Pancreas (tissue), 10 donors: Measurements from ENCODE around the gene HOXB1. TPM values are rescaled to one million over a fixed set of nuclear protein-coding genes. Genes with fewer than 3 reads are reported as not detected.

Experiments
- ATAC-seq, 4 donors: fragments of 200-7000 bp; cut with Tn5 transposase; one replicate each; pipeline versions ENCODE4 v1.8.0 to v1.9.1; 2020; ENCODE audit warnings: mild to moderate bottlenecking in 4 of 4, moderate library complexity in 4 of 4
- DNase-seq, 6 donors: peaks; one replicate each; pipeline ENCODE4 v3.0.0-alpha.2; 2020
- FAIRE-seq: peaks from 2 replicates; lab custom pipeline; 2012; peaks lifted over from hg19 to GRCh38; lab: Jason Lieb, UNC
- H3K27ac ChIP-seq, 4 donors: fragments of 200-600 bp; sonication (generic); 1 replicate in 3 of 4; 2 replicates in 1 of 4; pipeline versions ENCODE4 v1.5.0 to v1.8.0; 2020
- H3K27me3 ChIP-seq, 4 donors: fragments of 200-600 bp; one replicate each; pipeline ENCODE4 v1.8.0; 2021
- H3K36me3 ChIP-seq, 3 donors: fragments of 200-600 bp; sonication (generic) in 1 of 3; one replicate each; pipeline versions ENCODE4 v1.5.0 to v1.8.0; 2020 to 2021
- H3K4me1 ChIP-seq, 3 donors: fragments of 200-600 bp; one replicate each; pipeline ENCODE4 v1.8.0; 2021
- H3K4me3 ChIP-seq, 4 donors: fragments of 200-600 bp; sonication (generic) in 2 of 4; one replicate each; pipeline versions ENCODE4 v1.5.0 to v1.8.0; 2020 to 2021
- H3K9me3 ChIP-seq, 4 donors: fragments of 200-600 bp; one replicate each; pipeline ENCODE4 v1.8.0; 2021
- WGBS, 2 donors: extraction: QIAGEN DNeasy Blood & Tissue Kit; methylation state at CpG; one replicate each; pipeline ENCODE4 v1.1.7; 2013; 5-methylcytosine and 5-hydroxymethylcytosine counted together
- intact Hi-C, 3 donors: fragments of 100-400 bp; cut with DNase I; formaldehyde crosslinking; loops; one replicate each; pipeline versions ENCODE4 v1.11.1 to v1.14.2; 2022
- polyA plus RNA-seq, 2 donors: library from polyadenylated mRNA; stranded (reverse); fragments of 200-250 nt; gene quantifications; one replicate each; pipeline ENCODE4 v1.2.3, GENCODE V29; 2013
- total RNA-seq, 6 donors: library from RNA; stranded (reverse); fragmentation: NEBNext Ultra II Directional in 4 of 6; extraction: Animal tissue kit (Norgen Biotek cat#: 25700) in 4 of 6; gene quantifications; one replicate each; pipeline versions ENCODE4 v1.2.1 to v1.2.4, GENCODE V29; 2021 to 2023
- TF ChIP-seq, protein P1 (sequence below), 4 donors: fragments of 200-600 bp; sonication (generic) in 3 of 4; IDR thresholded peaks; one replicate each; pipeline versions ENCODE4 v1.5.0 to v1.8.0; 2021; ENCODE audit warnings: antibody characterized with exemption in 4 of 4
- donor health status: healthy with polysubstance abuse.
- donor health status: DM: no; HTN: no; CAD: no; lungs with moderate emphysema.
- donor health status: DM: no; HTN: no; CAD: no.
- donor health status: control.
- donor health status: control.
- donor health status: Bipolar disorder and iron deficiency.
- donor health status: DM: yes; HTN: yes; CAD: no.
- donor health status: DM: no; HTN: no; CAD: no.
- donor health status: DM: no; HTN: no; CAD: no.
- donor health status: DM: yes; HTN: yes; CAD: no.

HOXB1 gene
- total and polyA plus RNA-seq, 8 donors: not detected

DNA sequence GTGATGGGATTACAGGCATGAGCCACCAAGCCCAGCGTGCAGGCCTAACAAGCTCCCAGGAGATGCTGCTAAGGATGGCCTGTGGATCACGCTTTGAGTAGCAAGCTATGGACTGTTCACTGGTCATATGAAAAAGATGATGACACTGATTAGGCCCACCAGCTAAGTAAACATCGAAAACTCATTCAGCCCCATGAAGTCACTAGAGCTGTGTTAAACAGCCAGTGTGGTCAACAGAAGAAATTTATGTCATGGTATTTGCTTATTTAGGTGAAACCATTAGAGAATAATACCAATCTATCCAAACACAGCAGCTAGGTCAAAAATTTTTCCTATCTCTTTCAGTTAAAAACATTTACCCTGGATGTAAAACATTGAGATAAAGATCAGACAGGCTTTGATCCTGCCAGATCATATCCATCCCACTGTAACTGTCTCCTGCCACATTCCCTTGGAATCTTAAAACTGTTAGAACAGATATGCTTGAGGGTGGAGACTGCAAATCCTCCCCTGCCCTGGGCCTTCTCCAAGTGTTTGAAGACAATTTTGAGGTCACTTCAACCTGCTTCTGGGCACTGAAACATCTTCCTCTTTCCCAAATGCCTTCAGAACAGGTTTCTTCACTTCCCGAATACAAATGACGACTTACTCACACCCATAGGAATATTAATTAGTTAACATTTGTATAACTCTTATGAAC, 30.9 kb downstream of the HOXB1 start:
- peaks cover 0 to 7% (median 0%) of the 10 kb centered on the region in 4 donors for H3K27me3 ChIP-seq
- 84 to 92% methylated on average over 5 of the region's 5 CpGs for WGBS, 2 donors
- no peak overlapping the region for H3K4me3 ChIP-seq
- DNase-seq: no peak
- no peak for FAIRE-seq
- TF ChIP-seq, protein P1, sequence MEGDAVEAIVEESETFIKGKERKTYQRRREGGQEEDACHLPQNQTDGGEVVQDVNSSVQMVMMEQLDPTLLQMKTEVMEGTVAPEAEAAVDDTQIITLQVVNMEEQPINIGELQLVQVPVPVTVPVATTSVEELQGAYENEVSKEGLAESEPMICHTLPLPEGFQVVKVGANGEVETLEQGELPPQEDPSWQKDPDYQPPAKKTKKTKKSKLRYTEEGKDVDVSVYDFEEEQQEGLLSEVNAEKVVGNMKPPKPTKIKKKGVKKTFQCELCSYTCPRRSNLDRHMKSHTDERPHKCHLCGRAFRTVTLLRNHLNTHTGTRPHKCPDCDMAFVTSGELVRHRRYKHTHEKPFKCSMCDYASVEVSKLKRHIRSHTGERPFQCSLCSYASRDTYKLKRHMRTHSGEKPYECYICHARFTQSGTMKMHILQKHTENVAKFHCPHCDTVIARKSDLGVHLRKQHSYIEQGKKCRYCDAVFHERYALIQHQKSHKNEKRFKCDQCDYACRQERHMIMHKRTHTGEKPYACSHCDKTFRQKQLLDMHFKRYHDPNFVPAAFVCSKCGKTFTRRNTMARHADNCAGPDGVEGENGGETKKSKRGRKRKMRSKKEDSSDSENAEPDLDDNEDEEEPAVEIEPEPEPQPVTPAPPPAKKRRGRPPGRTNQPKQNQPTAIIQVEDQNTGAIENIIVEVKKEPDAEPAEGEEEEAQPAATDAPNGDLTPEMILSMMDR (IDR thresholded peaks at IDR 0.05): no peak
- H3K9me3 ChIP-seq: no peaks in the 10 kb centered on the region
- no peaks in the 10 kb centered on the region for H3K36me3 ChIP-seq
- H3K4me1 ChIP-seq: no peaks in the 10 kb centered on the region
- intact Hi-C loops: no loop called here
- ATAC-seq: no peak
- H3K27ac ChIP-seq: no peak overlapping the region

DNA sequence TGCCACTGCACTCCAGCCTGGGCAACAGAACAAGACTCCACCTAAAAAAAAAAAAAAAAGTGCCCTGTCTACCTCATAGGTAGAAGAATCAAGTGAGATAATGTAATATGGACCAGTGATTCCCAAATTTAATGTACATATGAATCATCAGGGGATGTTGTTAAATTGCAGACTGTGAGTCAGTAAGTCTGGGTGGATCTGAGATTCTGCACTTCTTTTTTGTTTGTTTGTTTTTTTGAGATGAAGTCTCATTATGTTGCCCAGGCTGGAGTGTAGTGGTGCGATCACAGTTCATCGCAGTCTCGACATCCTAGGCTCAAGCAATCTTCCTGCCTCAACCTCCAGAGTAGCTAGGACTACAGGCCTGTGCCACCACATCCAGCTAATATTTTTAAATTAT, 31.6 kb downstream of the HOXB1 start:
- H3K4me1 ChIP-seq: no peaks in the 10 kb centered on the region
- TF ChIP-seq, protein P1 (IDR thresholded peaks at IDR 0.05): no peak
- peaks cover 0 to 7% (median 0%) of the 10 kb centered on the region in 4 donors for H3K27me3 ChIP-seq
- H3K27ac ChIP-seq: no peak overlapping the region
- WGBS, 2 donors: 97 to 100% methylated on average over 3 of the region's 3 CpGs
- H3K9me3 ChIP-seq: no peaks in the 10 kb centered on the region
- no peak overlapping the region for H3K4me3 ChIP-seq
- DNase-seq: no peak
- H3K36me3 ChIP-seq: no peaks in the 10 kb centered on the region
- no peak for FAIRE-seq
- intact Hi-C loops: no loop called here
- no peak for ATAC-seq

DNA sequence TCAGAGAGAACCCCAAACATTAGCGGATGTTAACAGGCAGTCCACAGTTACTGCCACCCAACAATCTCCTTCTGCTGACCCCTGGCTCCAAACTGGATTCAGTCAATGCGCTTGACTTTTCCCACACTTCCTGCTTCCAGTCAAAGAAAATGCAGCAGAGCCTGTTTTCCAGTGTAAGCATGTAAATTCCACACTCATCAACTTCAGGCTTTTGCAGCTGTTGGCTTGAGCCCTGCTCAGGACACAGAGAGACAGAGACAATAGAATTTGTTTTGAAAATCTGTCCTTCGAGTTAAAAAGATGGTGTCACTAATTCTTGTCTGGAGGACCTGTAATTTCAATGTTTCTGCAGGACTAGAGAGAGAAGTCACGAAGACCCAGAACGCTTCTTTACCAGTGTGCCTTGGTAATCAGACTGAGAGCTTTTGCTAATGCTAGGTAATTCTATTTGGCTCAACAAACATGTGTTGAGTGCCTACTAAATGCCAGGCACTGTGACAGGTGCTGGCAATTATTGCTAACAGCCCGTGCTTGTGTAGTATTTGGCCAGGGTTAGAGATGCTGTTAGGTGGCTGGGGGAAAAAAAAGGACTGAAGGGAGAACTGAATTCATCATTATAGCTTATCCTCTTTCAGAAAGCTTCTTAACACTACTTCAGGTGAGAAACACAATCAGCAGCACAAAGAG, 32.5 kb downstream of the HOXB1 start:
- H3K9me3 ChIP-seq: no peaks in the 10 kb centered on the region
- TF ChIP-seq, protein P1 (IDR thresholded peaks at IDR 0.05): no peak
- peaks cover 0 to 4% (median under 1%) of the 10 kb centered on the region in 4 donors for H3K27me3 ChIP-seq
- FAIRE-seq (no peak), DNase-seq (no peak), ATAC-seq (no peak)
- no peak overlapping the region for H3K4me3 ChIP-seq
- intact Hi-C loops: no loop called here
- no peaks in the 10 kb centered on the region for H3K4me1 ChIP-seq
- H3K27ac ChIP-seq: no peak overlapping the region
- H3K36me3 ChIP-seq: no peaks in the 10 kb centered on the region
- 42 to 43% methylated on average over 6 of the region's 6 CpGs for WGBS, 2 donors

DNA sequence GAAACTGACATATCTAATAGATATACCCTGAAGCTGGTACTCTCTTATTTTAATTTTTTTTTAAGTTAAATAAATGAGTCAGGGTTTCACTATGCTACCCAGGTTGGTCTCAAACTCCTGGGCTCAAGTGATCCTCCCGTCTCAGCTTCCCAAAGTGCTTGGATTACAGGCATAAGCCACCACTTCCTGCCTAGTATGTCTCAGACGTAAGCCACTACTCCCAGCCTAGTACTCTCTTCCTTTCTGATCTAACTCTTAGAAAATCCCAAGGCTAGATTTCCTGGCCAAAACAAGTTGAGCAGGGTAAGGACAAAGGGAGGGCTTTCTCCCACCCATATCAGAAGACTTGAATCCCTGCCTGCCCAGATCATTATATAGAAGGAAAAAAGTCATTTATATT, 33.7 kb downstream of the HOXB1 start:
- TF ChIP-seq, protein P1 (IDR thresholded peaks at IDR 0.05): no peak
- 59 to 72% methylated on average over 2 of the region's 2 CpGs for WGBS, 2 donors
- Histone ChIP-seq H3K9me3 (no peaks in the 10 kb centered on the region), H3K27ac (no peak overlapping the region), H3K4me1 (peaks cover 0 to 5% (median 4%) of the 10 kb centered on the region in 3 donors), H3K36me3 (no peaks in the 10 kb centered on the region), H3K4me3 (no peak overlapping the region), H3K27me3 (peaks cover 0 to 7% (median 2%) of the 10 kb centered on the region in 4 donors)
- FAIRE-seq: no peak
- no peak for ATAC-seq
- no peak for DNase-seq
- intact Hi-C loops: no loop called here

DNA sequence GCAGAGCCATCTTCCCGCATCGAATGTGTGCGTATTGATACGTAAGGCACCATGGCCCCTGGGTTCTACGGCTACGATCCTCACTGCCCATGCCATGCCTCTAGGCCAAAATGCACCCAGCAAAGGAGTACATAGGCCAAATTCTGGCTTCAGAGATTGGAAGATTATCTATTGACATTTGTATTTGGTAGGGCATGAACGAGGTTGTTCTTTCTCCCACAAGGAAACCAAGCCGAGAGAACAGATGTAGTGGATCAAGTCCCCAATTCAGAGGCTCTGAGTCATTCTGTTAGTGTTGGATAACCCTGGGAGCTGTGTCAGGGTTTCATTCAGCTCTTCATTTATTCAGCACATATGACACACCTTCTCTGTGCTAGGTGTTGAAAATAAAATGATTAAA, 36.5 kb downstream of the HOXB1 start:
- FAIRE-seq: no peak
- intact Hi-C loops: no loop called here
- Histone ChIP-seq H3K27ac (no peak overlapping the region), H3K36me3 (no peaks in the 10 kb centered on the region), H3K27me3 (peaks cover 0 to 7% (median 2%) of the 10 kb centered on the region in 4 donors), H3K4me1 (peaks cover 0 to 5% (median 4%) of the 10 kb centered on the region in 3 donors), H3K9me3 (no peaks in the 10 kb centered on the region), H3K4me3 (no peak overlapping the region)
- ATAC-seq: no peak
- TF ChIP-seq, protein P1 (IDR thresholded peaks at IDR 0.05): no peak
- WGBS, 2 donors: 87 to 91% methylated on average over 8 of the region's 8 CpGs
- DNase-seq: no peak
